BE2C (cell line): ENCODE measurements around the gene ARHGAP24.
"Not testable (repeated sequence)": the region's sequence is repeated elsewhere in the genome, so short reads cannot be mapped to it uniquely, and the experiment has no call there.

Experiments used
- DNase-seq: peaks from one replicate; pipeline ENCODE4 v3.0.0-alpha.2; 2020
- H3K27me3 ChIP-seq: fragments of 250-450 bp; sonication (Bioruptor Pico); 2 replicates; pipeline ENCODE4 v1.5.1; 2020; ENCODE audit warnings: mild to moderate bottlenecking
- H3K36me3 ChIP-seq: fragments of 250-450 bp; sonication (Bioruptor Pico); 2 replicates; pipeline ENCODE4 v1.5.1; 2020; ENCODE audit warnings: mild to moderate bottlenecking
- H3K4me1 ChIP-seq: fragments of 250-450 bp; sonication (Bioruptor Pico); 2 replicates; pipeline ENCODE4 v1.5.1; 2020
- H3K4me3 ChIP-seq: 2 replicates; pipeline ENCODE4 v1.5.1; 2011; ENCODE audit warnings: low read depth, low read length
- H3K9me3 ChIP-seq: fragments of 250-450 bp; sonication (Bioruptor Pico); 2 replicates; pipeline ENCODE4 v1.5.1; 2020
- CTCF ChIP-seq: IDR thresholded peaks from 2 replicates; pipeline ENCODE4 v1.5.1; 2012; ENCODE audit warnings: mild to moderate bottlenecking, low read depth, low read length

Gene ARHGAP24

DNA sequence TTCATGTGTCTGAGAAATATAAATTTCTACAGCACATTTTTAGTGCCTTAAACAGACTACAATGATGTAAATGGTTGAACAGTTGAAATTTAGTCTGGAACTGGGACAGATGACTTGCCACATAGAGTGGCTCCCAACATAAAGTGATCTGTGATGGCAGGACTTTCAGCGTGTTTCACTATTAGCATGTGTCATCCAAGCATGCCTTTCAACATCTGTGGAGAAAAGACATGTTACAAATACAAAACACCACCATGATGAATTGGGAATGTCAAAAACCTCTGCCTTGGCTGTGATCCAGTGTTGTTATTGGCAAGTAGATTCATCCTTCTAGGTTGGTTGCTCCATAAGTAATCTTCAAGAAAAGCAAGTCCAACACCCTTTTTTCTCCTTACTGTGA lies 536.2 kb downstream of the ARHGAP24 start:
- TF ChIP-seq CTCF, result no peak
- DNase-seq, result no peak
- Histone ChIP-seq H3K4me1 (peaks cover 2% of the 10 kb centered on the region), H3K4me3 (no peak overlapping the region), H3K27me3 (no peaks in the 10 kb centered on the region), H3K9me3 (no peaks in the 10 kb centered on the region), H3K36me3 (no peaks in the 10 kb centered on the region)

GRCh38 chr4:86013621-86014020 lies 538.7 kb downstream of the ARHGAP24 start:
- Histone ChIP-seq H3K4me3 (no peak overlapping the region), H3K27me3 (no peaks in the 10 kb centered on the region), H3K36me3 (no peaks in the 10 kb centered on the region), H3K9me3 (no peaks in the 10 kb centered on the region), H3K4me1 (peaks cover 8% of the 10 kb centered on the region)
- no peak for TF ChIP-seq CTCF
- no peak for DNase-seq

DNA sequence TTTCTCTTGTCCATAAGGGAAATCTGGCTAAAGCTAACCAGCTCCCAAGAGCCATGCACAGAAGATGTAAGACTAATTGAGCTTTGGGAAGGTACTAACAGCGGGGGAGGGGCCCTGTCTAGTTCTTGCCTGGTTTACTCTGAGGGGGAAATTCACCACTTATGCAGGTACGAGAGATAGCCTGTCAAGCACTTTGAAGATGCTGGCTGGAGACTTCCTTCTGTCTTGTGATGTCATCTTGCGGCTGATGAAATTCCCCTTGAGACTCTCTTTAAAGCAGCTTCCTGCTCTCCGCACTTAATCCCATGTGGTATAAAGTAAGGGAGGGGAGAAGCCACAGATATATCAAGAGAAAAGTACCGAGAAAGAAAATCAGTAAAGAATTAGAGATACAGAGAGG lies 539.6 kb downstream of the ARHGAP24 start:
- H3K9me3 ChIP-seq, result no peaks in the 10 kb centered on the region
- H3K4me1 ChIP-seq, result peaks cover 12% of the 10 kb centered on the region
- TF ChIP-seq CTCF, result no peak
- no peaks in the 10 kb centered on the region for H3K27me3 ChIP-seq
- H3K36me3 ChIP-seq, result no peaks in the 10 kb centered on the region
- no peak overlapping the region for H3K4me3 ChIP-seq
- DNase-seq, result no peak

DNA sequence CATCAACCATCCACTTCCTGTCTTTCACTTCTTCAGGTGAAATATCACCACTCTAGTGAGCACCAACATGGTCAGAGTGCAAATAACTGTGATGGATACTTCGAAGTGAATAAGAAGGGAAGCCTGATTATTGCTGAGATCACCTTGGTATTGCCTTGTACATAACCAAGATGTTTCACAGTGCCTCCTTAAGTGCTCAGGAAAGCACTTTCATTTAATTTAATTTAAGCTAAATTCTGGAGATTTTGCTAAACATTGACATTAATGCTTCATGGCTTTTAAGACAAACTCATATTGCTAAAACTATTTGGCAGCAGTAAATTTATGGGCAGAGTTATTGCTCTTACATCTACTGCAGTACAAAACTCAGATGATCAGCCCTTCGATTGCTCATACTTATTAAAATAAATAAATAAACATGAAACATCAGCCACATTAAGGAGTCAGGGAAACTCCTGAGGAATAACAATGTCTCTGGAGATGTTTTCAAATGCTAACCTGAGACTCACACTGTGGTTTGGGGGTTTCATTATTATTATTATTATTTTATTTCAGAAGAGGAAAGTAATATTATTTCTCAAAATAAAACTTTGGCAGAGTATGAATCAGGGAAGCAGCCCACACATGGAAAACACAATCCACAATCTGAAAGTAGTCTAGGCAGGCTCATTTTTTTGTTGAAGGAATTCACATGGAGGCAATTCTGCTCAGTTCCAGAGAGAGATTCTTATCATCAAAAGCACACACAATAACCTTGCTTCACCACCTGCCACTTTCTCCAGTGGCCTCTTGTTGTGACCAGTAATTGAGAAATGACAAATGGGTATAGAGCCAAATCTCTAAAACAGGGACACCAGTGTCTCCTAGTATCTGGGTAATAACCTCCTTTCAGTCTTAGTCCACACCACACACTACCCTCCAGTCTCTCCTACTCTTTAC lies 540.7 kb downstream of the ARHGAP24 start:
- Histone ChIP-seq H3K4me3 (no peak overlapping the region), H3K4me1 (peaks cover 12% of the 10 kb centered on the region), H3K9me3 (no peaks in the 10 kb centered on the region), H3K27me3 (no peaks in the 10 kb centered on the region), H3K36me3 (no peaks in the 10 kb centered on the region)
- TF ChIP-seq CTCF, result no peak
- DNase-seq, result no peak

GRCh38 chr4:86019362-86019761 lies 544.4 kb downstream of the ARHGAP24 start:
- DNase-seq, result no peak
- no peaks in the 10 kb centered on the region for H3K27me3 ChIP-seq
- H3K36me3 ChIP-seq, result no peaks in the 10 kb centered on the region
- TF ChIP-seq CTCF, result no peak
- H3K9me3 ChIP-seq, result no peaks in the 10 kb centered on the region
- H3K4me3 ChIP-seq, result no peak overlapping the region
- peaks cover 12% of the 10 kb centered on the region for H3K4me1 ChIP-seq

- H3K4me1 ChIP-seq, result peaks cover 12% of the 10 kb centered on the region
Observed at GRCh38 chr4:86019906-86020305, 545.0 kb downstream of the ARHGAP24 start.

DNA sequence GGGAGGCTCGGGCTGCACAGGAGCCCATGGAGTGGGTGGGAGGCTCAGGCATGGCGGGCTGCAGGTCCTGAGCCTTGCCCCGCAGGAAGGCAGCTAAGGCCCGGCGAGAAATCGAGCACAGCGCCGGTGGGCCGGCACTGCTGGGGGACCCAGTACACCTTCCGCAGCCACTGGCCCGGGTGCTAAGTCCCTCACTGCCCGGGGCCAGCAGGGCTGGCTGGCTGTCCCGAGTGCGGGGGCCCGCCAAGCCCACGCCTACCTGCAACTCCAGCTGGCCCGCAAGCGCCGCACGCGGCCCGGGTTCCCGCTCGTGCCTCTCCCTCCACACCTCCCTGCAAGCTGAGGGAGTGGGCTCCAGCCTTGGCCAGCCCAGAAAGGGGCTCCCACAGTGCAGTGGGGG lies 546.7 kb downstream of the ARHGAP24 start:
- not testable (repeated sequence) for DNase-seq, H3K9me3 ChIP-seq

More at GRCh38 chr4:86019906-86020305, 545.0 kb downstream of the ARHGAP24 start:
- no peak for TF ChIP-seq CTCF
- H3K4me3 ChIP-seq, result no peak overlapping the region
- no peaks in the 10 kb centered on the region for H3K9me3 ChIP-seq
- H3K27me3 ChIP-seq, result no peaks in the 10 kb centered on the region
- H3K36me3 ChIP-seq, result no peaks in the 10 kb centered on the region
- DNase-seq, result no peak

More for the DNA sequence above, 546.7 kb downstream of the ARHGAP24 start:
- not testable (repeated sequence) for H3K4me3 ChIP-seq, H3K4me1 ChIP-seq, H3K36me3 ChIP-seq, H3K27me3 ChIP-seq
